Esophagus squamous epithelium (tissue), 4 donors: ENCODE results near the gene TXNDC17.

Experiments used
- POLR2A ChIP-seq, 4 donors: fragments of 450-650 bp; IDR thresholded peaks; one replicate each; pipeline ENCODE4 v1.6.1; 2017; ENCODE audit warnings: antibody characterized with exemption in 4 of 4, mild to moderate bottlenecking in 4 of 4, moderate library complexity in 3 of 4
- TF ChIP-seq, protein P1 (sequence below), 6 experiments: fragments of 450-650 bp in 4 of 6; fragments of 200-600 bp in 2 of 6; sonication (generic) in 2 of 6; IDR thresholded peaks; one replicate each; pipeline ENCODE4 v1.5.1; 2016 to 2019; ENCODE audit warnings: antibody characterized with exemption in 6 of 6, mild to moderate bottlenecking in 4 of 6, moderate library complexity in 4 of 6

DNA sequence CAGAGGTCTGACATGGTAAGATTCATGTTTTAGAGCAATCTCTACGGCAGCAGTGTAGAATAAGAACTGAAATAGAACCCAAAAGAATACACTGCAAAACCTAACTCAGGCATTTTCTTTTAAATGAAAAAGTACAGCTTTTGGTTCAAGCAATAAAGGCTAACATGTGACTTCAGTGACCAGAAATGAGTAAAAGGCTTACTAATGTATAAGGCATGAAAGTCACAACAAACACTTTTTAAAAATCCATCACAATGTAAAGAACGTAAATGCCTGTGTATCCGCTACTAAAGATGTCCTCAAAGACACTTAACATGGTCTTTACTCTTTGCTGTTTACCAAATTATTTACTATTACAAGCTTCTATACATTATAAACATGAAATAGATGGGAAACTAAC, 16.9 kb upstream of the TXNDC17 start:
- TF ChIP-seq, protein P1, sequence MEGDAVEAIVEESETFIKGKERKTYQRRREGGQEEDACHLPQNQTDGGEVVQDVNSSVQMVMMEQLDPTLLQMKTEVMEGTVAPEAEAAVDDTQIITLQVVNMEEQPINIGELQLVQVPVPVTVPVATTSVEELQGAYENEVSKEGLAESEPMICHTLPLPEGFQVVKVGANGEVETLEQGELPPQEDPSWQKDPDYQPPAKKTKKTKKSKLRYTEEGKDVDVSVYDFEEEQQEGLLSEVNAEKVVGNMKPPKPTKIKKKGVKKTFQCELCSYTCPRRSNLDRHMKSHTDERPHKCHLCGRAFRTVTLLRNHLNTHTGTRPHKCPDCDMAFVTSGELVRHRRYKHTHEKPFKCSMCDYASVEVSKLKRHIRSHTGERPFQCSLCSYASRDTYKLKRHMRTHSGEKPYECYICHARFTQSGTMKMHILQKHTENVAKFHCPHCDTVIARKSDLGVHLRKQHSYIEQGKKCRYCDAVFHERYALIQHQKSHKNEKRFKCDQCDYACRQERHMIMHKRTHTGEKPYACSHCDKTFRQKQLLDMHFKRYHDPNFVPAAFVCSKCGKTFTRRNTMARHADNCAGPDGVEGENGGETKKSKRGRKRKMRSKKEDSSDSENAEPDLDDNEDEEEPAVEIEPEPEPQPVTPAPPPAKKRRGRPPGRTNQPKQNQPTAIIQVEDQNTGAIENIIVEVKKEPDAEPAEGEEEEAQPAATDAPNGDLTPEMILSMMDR (IDR thresholded peaks at IDR 0.05), result no peak
- TF ChIP-seq POLR2A (IDR thresholded peaks at IDR 0.05), result no peak
